ENCODE results near the gene CHRM2.

CHRM2 gene

DNA sequence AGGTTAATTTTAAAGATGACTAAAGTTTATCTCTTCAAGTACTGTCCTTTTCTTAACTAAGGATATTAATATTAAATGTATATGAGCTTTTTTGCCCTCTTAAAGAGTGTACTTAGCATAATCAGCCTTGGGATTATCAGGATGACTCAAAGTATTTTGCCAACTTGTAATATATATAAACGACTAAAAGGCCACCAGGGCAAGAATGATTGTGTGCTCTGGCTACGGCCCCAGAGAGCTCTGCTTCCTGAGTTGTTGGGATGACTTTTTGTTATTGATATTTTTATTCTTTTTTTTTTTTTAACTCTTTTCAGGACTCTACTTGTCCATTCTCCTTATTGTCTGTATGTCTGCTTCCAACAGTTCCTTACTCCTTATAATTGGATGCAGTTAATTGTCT is 14.8 kb upstream of the CHRM2 start:
- TF ChIP-seq, protein P1, sequence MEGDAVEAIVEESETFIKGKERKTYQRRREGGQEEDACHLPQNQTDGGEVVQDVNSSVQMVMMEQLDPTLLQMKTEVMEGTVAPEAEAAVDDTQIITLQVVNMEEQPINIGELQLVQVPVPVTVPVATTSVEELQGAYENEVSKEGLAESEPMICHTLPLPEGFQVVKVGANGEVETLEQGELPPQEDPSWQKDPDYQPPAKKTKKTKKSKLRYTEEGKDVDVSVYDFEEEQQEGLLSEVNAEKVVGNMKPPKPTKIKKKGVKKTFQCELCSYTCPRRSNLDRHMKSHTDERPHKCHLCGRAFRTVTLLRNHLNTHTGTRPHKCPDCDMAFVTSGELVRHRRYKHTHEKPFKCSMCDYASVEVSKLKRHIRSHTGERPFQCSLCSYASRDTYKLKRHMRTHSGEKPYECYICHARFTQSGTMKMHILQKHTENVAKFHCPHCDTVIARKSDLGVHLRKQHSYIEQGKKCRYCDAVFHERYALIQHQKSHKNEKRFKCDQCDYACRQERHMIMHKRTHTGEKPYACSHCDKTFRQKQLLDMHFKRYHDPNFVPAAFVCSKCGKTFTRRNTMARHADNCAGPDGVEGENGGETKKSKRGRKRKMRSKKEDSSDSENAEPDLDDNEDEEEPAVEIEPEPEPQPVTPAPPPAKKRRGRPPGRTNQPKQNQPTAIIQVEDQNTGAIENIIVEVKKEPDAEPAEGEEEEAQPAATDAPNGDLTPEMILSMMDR (IDR thresholded peaks at IDR 0.05; ENCODE audit: insufficient read depth, low read length): no peak
- no peak for TF ChIP-seq GABPA (IDR thresholded peaks at IDR 0.05; ENCODE audit: low read depth)
- TF ChIP-seq SPI1 (IDR thresholded peaks at IDR 0.05; ENCODE audit: borderline replicate concordance, low read depth): no peak
- TF ChIP-seq, protein P2, sequence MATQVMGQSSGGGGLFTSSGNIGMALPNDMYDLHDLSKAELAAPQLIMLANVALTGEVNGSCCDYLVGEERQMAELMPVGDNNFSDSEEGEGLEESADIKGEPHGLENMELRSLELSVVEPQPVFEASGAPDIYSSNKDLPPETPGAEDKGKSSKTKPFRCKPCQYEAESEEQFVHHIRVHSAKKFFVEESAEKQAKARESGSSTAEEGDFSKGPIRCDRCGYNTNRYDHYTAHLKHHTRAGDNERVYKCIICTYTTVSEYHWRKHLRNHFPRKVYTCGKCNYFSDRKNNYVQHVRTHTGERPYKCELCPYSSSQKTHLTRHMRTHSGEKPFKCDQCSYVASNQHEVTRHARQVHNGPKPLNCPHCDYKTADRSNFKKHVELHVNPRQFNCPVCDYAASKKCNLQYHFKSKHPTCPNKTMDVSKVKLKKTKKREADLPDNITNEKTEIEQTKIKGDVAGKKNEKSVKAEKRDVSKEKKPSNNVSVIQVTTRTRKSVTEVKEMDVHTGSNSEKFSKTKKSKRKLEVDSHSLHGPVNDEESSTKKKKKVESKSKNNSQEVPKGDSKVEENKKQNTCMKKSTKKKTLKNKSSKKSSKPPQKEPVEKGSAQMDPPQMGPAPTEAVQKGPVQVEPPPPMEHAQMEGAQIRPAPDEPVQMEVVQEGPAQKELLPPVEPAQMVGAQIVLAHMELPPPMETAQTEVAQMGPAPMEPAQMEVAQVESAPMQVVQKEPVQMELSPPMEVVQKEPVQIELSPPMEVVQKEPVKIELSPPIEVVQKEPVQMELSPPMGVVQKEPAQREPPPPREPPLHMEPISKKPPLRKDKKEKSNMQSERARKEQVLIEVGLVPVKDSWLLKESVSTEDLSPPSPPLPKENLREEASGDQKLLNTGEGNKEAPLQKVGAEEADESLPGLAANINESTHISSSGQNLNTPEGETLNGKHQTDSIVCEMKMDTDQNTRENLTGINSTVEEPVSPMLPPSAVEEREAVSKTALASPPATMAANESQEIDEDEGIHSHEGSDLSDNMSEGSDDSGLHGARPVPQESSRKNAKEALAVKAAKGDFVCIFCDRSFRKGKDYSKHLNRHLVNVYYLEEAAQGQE (IDR thresholded peaks at IDR 0.05; ENCODE audit: insufficient replicate concordance, low read depth): no peak
- TF ChIP-seq POLR2AphosphoS5 (IDR thresholded peaks at IDR 0.05; ENCODE audit: low read depth): no peak
- H3K27ac ChIP-seq (replicated peaks): no peak overlapping the region
- H3K27me3 ChIP-seq (ENCODE audit: insufficient read depth, poor library complexity, severe bottlenecking): no peaks in the 10 kb centered on the region
- DNase-seq (ENCODE audit: low read depth in 1 of 2, low spot score in 1 of 2): no peak
- no peak overlapping the region for H3K4me3 ChIP-seq (replicated peaks; ENCODE audit: insufficient read depth, low read length)

DNA sequence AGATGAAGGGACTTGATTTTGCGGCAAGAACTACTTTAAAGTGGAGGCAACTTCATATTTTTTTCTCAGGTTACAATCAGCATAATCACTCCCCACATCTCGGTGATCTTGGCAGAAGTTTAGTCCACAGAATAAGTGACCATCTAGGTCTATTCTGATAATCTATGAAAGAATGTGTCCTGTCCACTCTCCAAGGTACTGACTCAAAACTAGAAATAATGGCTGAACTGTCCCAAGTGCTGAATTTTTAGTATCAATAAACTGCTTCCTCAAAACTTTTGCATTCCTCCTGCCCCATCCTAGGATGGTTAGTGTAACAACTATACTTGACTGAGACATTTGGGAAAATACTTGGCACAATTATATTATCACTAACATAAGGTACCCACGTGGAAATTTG is 10.9 kb upstream of the CHRM2 start:
- Histone ChIP-seq H3K27me3 (ENCODE audit: insufficient read depth, poor library complexity, severe bottlenecking) (no peaks in the 10 kb centered on the region), H3K4me3 (replicated peaks; ENCODE audit: insufficient read depth, low read length) (no peak overlapping the region), H3K27ac (replicated peaks) (no peak overlapping the region)
- TF ChIP-seq, protein P2 (IDR thresholded peaks at IDR 0.05; ENCODE audit: insufficient replicate concordance, low read depth): peak; percentile 97
- TF ChIP-seq GABPA (IDR thresholded peaks at IDR 0.05; ENCODE audit: low read depth) (no peak), POLR2AphosphoS5 (IDR thresholded peaks at IDR 0.05; ENCODE audit: low read depth) (no peak), SPI1 (IDR thresholded peaks at IDR 0.05; ENCODE audit: borderline replicate concordance, low read depth) (no peak)
- DNase-seq (ENCODE audit: low read depth in 1 of 2, low spot score in 1 of 2): no peak

DNA sequence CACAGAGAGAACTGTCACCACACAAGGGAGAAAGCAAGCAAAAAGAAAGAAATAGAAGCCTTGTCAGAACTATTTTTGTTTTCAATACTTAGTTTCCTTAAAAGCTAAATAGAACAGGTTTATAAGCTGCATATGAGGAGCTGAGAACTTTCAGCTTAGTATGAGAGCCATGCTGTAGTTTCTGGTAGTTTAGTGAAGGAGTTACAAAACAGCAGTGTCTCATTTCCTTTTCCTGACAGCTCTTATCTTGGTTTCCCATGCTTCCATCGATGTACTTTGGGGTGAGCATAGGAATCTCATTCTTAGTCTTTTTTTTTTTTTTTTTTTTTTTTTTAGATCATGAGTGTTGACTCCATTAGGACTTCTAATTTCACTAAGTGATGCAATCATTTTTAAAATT is 8.6 kb upstream of the CHRM2 start:
- no peak overlapping the region for H3K4me3 ChIP-seq (replicated peaks; ENCODE audit: insufficient read depth, low read length)
- DNase-seq (ENCODE audit: low read depth in 1 of 2, low spot score in 1 of 2): no peak
- no peaks in the 10 kb centered on the region for H3K27me3 ChIP-seq (ENCODE audit: insufficient read depth, poor library complexity, severe bottlenecking)
- no peak overlapping the region for H3K27ac ChIP-seq (replicated peaks)
- no peak for TF ChIP-seq SPI1 (IDR thresholded peaks at IDR 0.05; ENCODE audit: borderline replicate concordance, low read depth)
- no peak for TF ChIP-seq GABPA (IDR thresholded peaks at IDR 0.05; ENCODE audit: low read depth)
- TF ChIP-seq, protein P1 (IDR thresholded peaks at IDR 0.05; ENCODE audit: insufficient read depth, low read length): no peak
- TF ChIP-seq, protein P2 (IDR thresholded peaks at IDR 0.05; ENCODE audit: insufficient replicate concordance, low read depth): no peak
- TF ChIP-seq POLR2AphosphoS5 (IDR thresholded peaks at IDR 0.05; ENCODE audit: low read depth): no peak

All from HL-60 (cell line).